ENCODE results near the gene ZSWIM4.
A peak's percentile ranks its signal among the peaks of the same experiment; 100 is the strongest.

Gene ZSWIM4

GRCh38 chr19:13840305-13841085 is 45.3 kb downstream of the ZSWIM4 start:
- peak overlapping the region; percentile 85 for H3K4me3 ChIP-seq (ENCODE audit: low read length)
- TF ChIP-seq, protein P1, sequence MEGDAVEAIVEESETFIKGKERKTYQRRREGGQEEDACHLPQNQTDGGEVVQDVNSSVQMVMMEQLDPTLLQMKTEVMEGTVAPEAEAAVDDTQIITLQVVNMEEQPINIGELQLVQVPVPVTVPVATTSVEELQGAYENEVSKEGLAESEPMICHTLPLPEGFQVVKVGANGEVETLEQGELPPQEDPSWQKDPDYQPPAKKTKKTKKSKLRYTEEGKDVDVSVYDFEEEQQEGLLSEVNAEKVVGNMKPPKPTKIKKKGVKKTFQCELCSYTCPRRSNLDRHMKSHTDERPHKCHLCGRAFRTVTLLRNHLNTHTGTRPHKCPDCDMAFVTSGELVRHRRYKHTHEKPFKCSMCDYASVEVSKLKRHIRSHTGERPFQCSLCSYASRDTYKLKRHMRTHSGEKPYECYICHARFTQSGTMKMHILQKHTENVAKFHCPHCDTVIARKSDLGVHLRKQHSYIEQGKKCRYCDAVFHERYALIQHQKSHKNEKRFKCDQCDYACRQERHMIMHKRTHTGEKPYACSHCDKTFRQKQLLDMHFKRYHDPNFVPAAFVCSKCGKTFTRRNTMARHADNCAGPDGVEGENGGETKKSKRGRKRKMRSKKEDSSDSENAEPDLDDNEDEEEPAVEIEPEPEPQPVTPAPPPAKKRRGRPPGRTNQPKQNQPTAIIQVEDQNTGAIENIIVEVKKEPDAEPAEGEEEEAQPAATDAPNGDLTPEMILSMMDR (IDR thresholded peaks at IDR 0.05; ENCODE audit: insufficient read depth, low read depth, low read length, missing control alignments): no peak
- DNase-seq (ENCODE audit: low read depth): peak; percentile 74

- H3K4me3 ChIP-seq (ENCODE audit: low read length): peak overlapping the region; percentile 85
- TF ChIP-seq, protein P1 (IDR thresholded peaks at IDR 0.05; ENCODE audit: insufficient read depth, low read depth, low read length, missing control alignments): no peak
- DNase-seq (ENCODE audit: low read depth): peak; percentile 52
These were observed 46.1 kb downstream of the ZSWIM4 start for GRCh38 chr19:13841086-13841961.

GRCh38 chr19:13841962-13842290 is 46.7 kb downstream of the ZSWIM4 start:
- no peak for DNase-seq (ENCODE audit: low read depth)
- peak overlapping the region; percentile 85 for H3K4me3 ChIP-seq (ENCODE audit: low read length)
- TF ChIP-seq, protein P1 (IDR thresholded peaks at IDR 0.05; ENCODE audit: insufficient read depth, low read depth, low read length, missing control alignments): no peak

GRCh38 chr19:13842291-13843103 is 47.3 kb downstream of the ZSWIM4 start:
- TF ChIP-seq, protein P1 (IDR thresholded peaks at IDR 0.05; ENCODE audit: insufficient read depth, low read depth, low read length, missing control alignments): no peak
- peak overlapping the region; percentile 85 for H3K4me3 ChIP-seq (ENCODE audit: low read length)
- peak; percentile 85 for DNase-seq (ENCODE audit: low read depth)

GRCh38 chr19:13843104-13843921 is 48.1 kb downstream of the ZSWIM4 start:
- peak; percentile 87 for DNase-seq (ENCODE audit: low read depth)
- peak overlapping the region; percentile 75 for H3K4me3 ChIP-seq (ENCODE audit: low read length)
- TF ChIP-seq, protein P1 (IDR thresholded peaks at IDR 0.05; ENCODE audit: insufficient read depth, low read depth, low read length, missing control alignments): no peak

DNA sequence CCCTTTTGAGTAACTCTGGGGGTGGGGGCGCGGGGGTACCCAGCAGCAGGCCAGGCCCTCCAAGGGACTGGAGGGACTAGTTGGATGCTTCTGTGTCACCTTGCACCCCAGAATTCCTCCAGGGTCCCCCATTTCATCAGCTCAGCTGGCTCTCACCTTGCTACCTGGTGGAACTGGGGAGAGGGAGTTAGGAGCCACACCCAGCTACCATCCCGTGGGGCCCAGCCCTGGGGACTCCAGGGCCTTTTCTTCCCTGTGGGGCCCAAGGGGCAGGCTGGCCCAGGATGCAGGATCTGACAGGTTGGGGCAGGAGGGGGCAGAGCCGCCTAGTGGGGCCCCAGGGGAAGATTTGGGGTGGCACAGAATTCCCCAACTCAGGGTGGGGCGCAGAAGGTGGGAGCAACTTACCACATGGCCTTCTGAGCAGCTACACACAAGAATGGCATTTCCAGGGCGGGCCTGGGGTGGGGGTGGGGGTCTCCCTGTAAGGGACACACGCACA is 48.9 kb downstream of the ZSWIM4 start:
- H3K4me3 ChIP-seq (ENCODE audit: low read length): peak overlapping the region; percentile 75
- peak; percentile 99 for DNase-seq (ENCODE audit: low read depth)
- TF ChIP-seq, protein P1 (IDR thresholded peaks at IDR 0.05; ENCODE audit: insufficient read depth, low read depth, low read length, missing control alignments): peak; percentile 27

Measured in epithelial cell of esophagus (primary cell).